B cell (primary cell): ENCODE data around the gene EFCAB12. TPM values are rescaled to one million over a fixed set of nuclear protein-coding genes. Genes with fewer than 3 reads are reported as not detected.

Experiments used
- ATAC-seq: fragments of 200-7000 bp; cut with Tn5 transposase; one replicate; pipeline ENCODE4 v1.10.0; 2021; ENCODE audit warnings: low read depth, mild to moderate bottlenecking, moderate number of reproducible peaks, moderate library complexity
- CTCF ChIA-PET: fragments of 350-600 bp; sonication (Branson Sonifier 250); formaldehyde crosslinking; loops from one replicate; lab custom pipeline; 2021; ENCODE audit warnings: antibody characterized with exemption, inconsistent platforms; lab: Charles Lee
- POLR2A ChIA-PET: fragments of 350-600 bp; sonication (Branson Sonifier 250); formaldehyde crosslinking; loops from one replicate; lab custom pipeline; 2021; ENCODE audit warnings: antibody characterized with exemption; lab: Charles Lee
- DNase-seq: peaks from one replicate; pipeline ENCODE4 v3.0.0; 2013
- H2AFZ ChIP-seq: 2 replicates; pipeline ENCODE4 v1.6.1; 2012; ENCODE audit warnings: mild to moderate bottlenecking, low read depth, low read length; ENCODE audit not compliant: insufficient read depth, poor library complexity, severe bottlenecking
- H3K27ac ChIP-seq, 2 donors: 1 replicate in 1 of 2; 2 replicates in 1 of 2; pipeline ENCODE4 v1.5.1; 2012 to 2013; ENCODE audit warnings: low read length in 2 of 2, mild to moderate bottlenecking in 2 of 2, moderate library complexity in 1 of 2
- H3K27me3 ChIP-seq, 4 experiments: fragments of 200-600 bp in 1 of 4; sonication (generic) in 1 of 4; replicated peaks in 1 of 4; 1 replicate in 2 of 4; 2 replicates in 2 of 4; pipeline versions ENCODE4 v1.6.1 to v1.7.0; 2013 to 2016; ENCODE audit warnings: low read length in 3 of 4, mild to moderate bottlenecking in 2 of 4, mixed read lengths in 1 of 4, moderate library complexity in 1 of 4; ENCODE audit not compliant: insufficient read depth in 4 of 4, control insufficient read depth in 3 of 4; ENCODE audit errors: control extremely low read depth in 1 of 4
- H3K36me3 ChIP-seq, 2 experiments: replicated peaks in 1 of 2; 1 replicate in 1 of 2; 2 replicates in 1 of 2; pipeline versions ENCODE4 v1.6.1 to v1.7.1; 2013; ENCODE audit warnings: low read length in 1 of 2; ENCODE audit not compliant: insufficient read depth in 2 of 2, control insufficient read depth in 1 of 2; ENCODE audit errors: control extremely low read depth in 1 of 2, extremely low read depth in 1 of 2
- H3K4me1 ChIP-seq, 2 donors: fragments of 200-600 bp in 1 of 2; sonication (generic) in 1 of 2; 1 replicate in 1 of 2; 2 replicates in 1 of 2; pipeline versions ENCODE4 v1.5.1 to v1.6.1; 2013 to 2017; ENCODE audit warnings: low read length in 2 of 2; ENCODE audit not compliant: control insufficient read depth in 2 of 2, insufficient read depth in 2 of 2
- H3K4me2 ChIP-seq: replicated peaks from 2 replicates; pipeline ENCODE3; 2012; ENCODE audit warnings: mild to moderate bottlenecking, low read depth, low read length; ENCODE audit not compliant: poor library complexity, severe bottlenecking
- H3K4me3 ChIP-seq, 5 experiments: fragments of 200-600 bp in 1 of 5; sonication (generic) in 1 of 5; 1 replicate in 3 of 5; 2 replicates in 2 of 5; pipeline versions ENCODE4 v1.5.1 to v1.7.0; 2011 to 2016; ENCODE audit warnings: low read length in 4 of 5, mild to moderate bottlenecking in 4 of 5, low read depth in 2 of 5, control low read depth in 1 of 5, moderate library complexity in 1 of 5; ENCODE audit not compliant: insufficient read depth in 1 of 5; ENCODE audit errors: control extremely low read depth in 1 of 5, extremely low read depth in 1 of 5
- H3K79me2 ChIP-seq: fragments of 200-600 bp; sonication (generic); one replicate; pipeline ENCODE4 v1.6.0; 2016; ENCODE audit warnings: low read length; ENCODE audit not compliant: control insufficient read depth, insufficient read depth
- H3K9ac ChIP-seq: fragments of 200-600 bp; sonication (generic); 2 replicates; pipeline ENCODE4 v1.6.1; 2017; ENCODE audit warnings: mild to moderate bottlenecking, low read length, moderate library complexity
- H3K9me3 ChIP-seq, 3 donors: one replicate each; pipeline versions ENCODE4 v1.6.1 to v1.7.1; 2013; ENCODE audit warnings: low read length in 2 of 3; ENCODE audit not compliant: control insufficient read depth in 2 of 3, insufficient read depth in 1 of 3; ENCODE audit errors: control extremely low read depth in 1 of 3
- H4K20me1 ChIP-seq: 2 replicates; pipeline ENCODE4 v1.6.0; 2012; ENCODE audit warnings: mild to moderate bottlenecking, low read length; ENCODE audit not compliant: insufficient read depth, control insufficient read depth, poor library complexity, severe bottlenecking
- H3K27ac Mint-ChIP-seq: one replicate; pipeline ENCODE4 v1.8.0; 2021; ENCODE audit warnings: mixed read lengths
- H3K27me3 Mint-ChIP-seq: one replicate; pipeline ENCODE4 v1.8.0; 2021; ENCODE audit warnings: mixed read lengths
- H3K4me1 Mint-ChIP-seq: one replicate; pipeline ENCODE4 v1.8.0; 2021; ENCODE audit warnings: mixed read lengths
- H3K4me3 Mint-ChIP-seq: one replicate; pipeline ENCODE4 v1.8.0; 2021; ENCODE audit warnings: mixed read lengths
- H3K9me3 Mint-ChIP-seq: one replicate; pipeline ENCODE4 v1.8.0; 2022; ENCODE audit warnings: mixed read lengths; ENCODE audit not compliant: insufficient read depth
- EZH2 ChIP-seq: IDR thresholded peaks from 2 replicates; pipeline ENCODE4 v1.6.1; 2012; ENCODE audit warnings: borderline replicate concordance, low read depth, mild to moderate bottlenecking, moderate library complexity, low read length; ENCODE audit not compliant: insufficient read depth, poor library complexity, severe bottlenecking
- WGBS: methylation state at CpG from one replicate; pipeline ENCODE4 v1.1.5; 2013; ENCODE audit warnings: missing lambda C conversion rate; ENCODE audit not compliant: insufficient coverage; 5-methylcytosine and 5-hydroxymethylcytosine counted together
- intact Hi-C: fragments of 100-400 bp; cut with micrococcal nuclease; formaldehyde crosslinking; loops from one replicate; pipeline ENCODE4 v1.10.0; 2022
- polyA plus RNA-seq: library from polyadenylated mRNA; depleted of rRNA; stranded (reverse); fragments of >200 nt; gene quantifications from 2 replicates; pipeline ENCODE4 v1.2.3, GENCODE V29; 2012
- total RNA-seq, 2 donors: library from RNA; stranded (reverse); fragments of 120-200 nt in 1 of 2; gene quantifications; 1 replicate in 1 of 2; 2 replicates in 1 of 2; pipeline versions ENCODE4 v1.2.3 to v1.2.4, GENCODE V29; 2013 to 2022
- TF ChIP-seq, protein P1 (sequence below): fragments of 200-600 bp; IDR thresholded peaks from one replicate; pipeline ENCODE4 v1.8.0; 2022; ENCODE audit warnings: antibody characterized with exemption, mild to moderate bottlenecking

The EFCAB12 gene
- total and polyA plus RNA-seq, 2 donors (not counting 1 experiment from before 2014, with no cell fraction given): 3.5 to 6.5 TPM

DNA sequence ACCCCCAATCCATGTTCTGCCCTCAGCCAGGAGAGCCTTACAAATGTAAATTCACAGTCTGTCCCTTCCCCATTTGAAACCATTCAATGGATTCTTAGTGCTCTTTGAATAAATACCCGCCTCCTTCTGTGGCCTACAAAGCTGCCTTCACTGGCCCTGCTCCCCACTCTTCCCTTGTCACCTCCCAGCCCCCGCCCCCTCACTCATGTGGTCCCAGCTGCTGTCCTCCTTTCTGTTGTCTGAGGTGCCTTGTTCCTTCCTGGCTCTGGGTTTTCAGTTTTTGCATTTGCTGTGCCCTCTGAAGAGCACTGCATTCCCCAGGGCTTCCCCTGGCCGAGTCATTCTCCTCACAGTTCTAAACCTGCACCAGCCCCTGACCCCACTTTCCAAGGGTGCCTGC, 3.2 kb downstream of the EFCAB12 start:
- Histone ChIP-seq H4K20me1 (no peaks in the 10 kb centered on the region), H3K4me3 (no peak overlapping the region), H3K9me3 (peaks cover 0 to 21% (median 14%) of the 10 kb centered on the region in 3 donors), H3K27ac (no peak overlapping the region), H3K4me2 (no peak overlapping the region), H2AFZ (no peak overlapping the region), H3K79me2 (peaks cover 16% of the 10 kb centered on the region), H3K36me3 (peaks cover 4 to 7% of the 10 kb centered on the region in 2 experiments), H3K4me1 (peaks cover 33 to 48% of the 10 kb centered on the region in 2 donors), H3K27me3 (no peaks in the 10 kb centered on the region), H3K9ac (no peak overlapping the region)
- Mint-ChIP-seq H3K27ac (no peak overlapping the region), H3K4me1 (peaks cover 55% of the 10 kb centered on the region), H3K4me3 (no peak overlapping the region), H3K9me3 (peaks cover 11% of the 10 kb centered on the region), H3K27me3 (no peaks in the 10 kb centered on the region)
- ATAC-seq: no peak
- TF ChIP-seq, protein P1, sequence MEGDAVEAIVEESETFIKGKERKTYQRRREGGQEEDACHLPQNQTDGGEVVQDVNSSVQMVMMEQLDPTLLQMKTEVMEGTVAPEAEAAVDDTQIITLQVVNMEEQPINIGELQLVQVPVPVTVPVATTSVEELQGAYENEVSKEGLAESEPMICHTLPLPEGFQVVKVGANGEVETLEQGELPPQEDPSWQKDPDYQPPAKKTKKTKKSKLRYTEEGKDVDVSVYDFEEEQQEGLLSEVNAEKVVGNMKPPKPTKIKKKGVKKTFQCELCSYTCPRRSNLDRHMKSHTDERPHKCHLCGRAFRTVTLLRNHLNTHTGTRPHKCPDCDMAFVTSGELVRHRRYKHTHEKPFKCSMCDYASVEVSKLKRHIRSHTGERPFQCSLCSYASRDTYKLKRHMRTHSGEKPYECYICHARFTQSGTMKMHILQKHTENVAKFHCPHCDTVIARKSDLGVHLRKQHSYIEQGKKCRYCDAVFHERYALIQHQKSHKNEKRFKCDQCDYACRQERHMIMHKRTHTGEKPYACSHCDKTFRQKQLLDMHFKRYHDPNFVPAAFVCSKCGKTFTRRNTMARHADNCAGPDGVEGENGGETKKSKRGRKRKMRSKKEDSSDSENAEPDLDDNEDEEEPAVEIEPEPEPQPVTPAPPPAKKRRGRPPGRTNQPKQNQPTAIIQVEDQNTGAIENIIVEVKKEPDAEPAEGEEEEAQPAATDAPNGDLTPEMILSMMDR: no peak
- TF ChIP-seq EZH2: no peak
- ChIA-PET POLR2A (interaction anchor here (0.6 to 0.8 kb wide), 2 partner anchors 15 to 746 kb away, joined by 3 to 5 read pairs; partner anchors contain the start of genes IFT122 and MBD4), CTCF (interaction anchor here (1.1 to 3.2 kb wide), 2 partner anchors 14 to 25 kb away, joined by 5 to 9 read pairs; partner anchors contain the start of genes IFT122 and MBD4)
- WGBS: 50% methylated on average over 2 of the region's 3 CpGs
- DNase-seq: no peak
- intact Hi-C loops: loop anchor here (2.0 kb wide), 1 partner anchor 14 kb away; the partner anchor contains the start of gene MBD4

GRCh38 chr3:129424185-129424841, 4.1 kb downstream of the EFCAB12 start:
- H3K9me3 Mint-ChIP-seq: peaks cover 11% of the 10 kb centered on the region
- Histone ChIP-seq H3K4me2 (peak overlapping the region; percentile 9), H3K4me1 (peaks cover 31 to 40% of the 10 kb centered on the region in 2 donors), H4K20me1 (no peaks in the 10 kb centered on the region), H3K4me3 (peak overlapping the region in 1 of 5 experiments; percentile 30), H3K79me2 (peaks cover 16% of the 10 kb centered on the region), H3K9me3 (peaks cover 0 to 21% (median 14%) of the 10 kb centered on the region in 3 donors), H3K9ac (no peak overlapping the region), H3K27ac (peak overlapping the region; percentile 33 to 61), H2AFZ (peak overlapping the region; percentile 33), H3K27me3 (no peaks in the 10 kb centered on the region), H3K36me3 (peaks cover 0 to 2% of the 10 kb centered on the region in 2 experiments)
- DNase-seq: peak; percentile 73
- H3K27ac Mint-ChIP-seq: peak overlapping the region; percentile 87
- no peaks in the 10 kb centered on the region for H3K27me3 Mint-ChIP-seq
- TF ChIP-seq, protein P1: no peak
- TF ChIP-seq EZH2: no peak
- peaks cover 48% of the 10 kb centered on the region for H3K4me1 Mint-ChIP-seq
- ATAC-seq: peak; percentile 52
- WGBS: 77% methylated on average over 1 of the region's 4 CpGs
- ChIA-PET POLR2A (no interaction called here), CTCF (interaction anchor here (1.2 kb wide), 1 partner anchor 15 kb away, joined by 3 read pairs; no protein-coding TSS in a partner anchor)
- intact Hi-C loops: loop anchor here (1.0 to 2.0 kb wide), 2 partner anchors 14 to 25 kb away; partner anchors contain the start of gene MBD4
- H3K4me3 Mint-ChIP-seq: peak overlapping the region; percentile 54
